ENCODE results near the gene KIAA1614.

Gene KIAA1614

GRCh38 chr1:180951836-180952656 lies 39.3 kb downstream of the KIAA1614 start:
- Histone ChIP-seq H3K14ac (ENCODE audit: low read length) (no peak overlapping the region), H3K18ac (ENCODE audit: low read length) (peak overlapping the region; percentile 51), H3K9me3 (replicated peaks in 1 of 2; ENCODE audit: control insufficient read depth in 2 of 2, insufficient read depth in 1 of 2, low read depth in 1 of 2, low read length in 2 of 2) (peaks cover 0 to 17% of the 10 kb centered on the region in 2 donors), H3K4me3 (ENCODE audit: low read length in 2 of 2) (no peak overlapping the region), H2AK5ac (ENCODE audit: low read depth, low read length) (no peak overlapping the region), H2BK12ac (ENCODE audit: low read length) (no peak overlapping the region), H2AFZ (ENCODE audit: low read length) (no peak overlapping the region), H3K27me3 (ENCODE audit: control insufficient read depth in 3 of 3, insufficient read depth in 3 of 3, low read depth in 1 of 3, low read length in 3 of 3) (no peaks in the 10 kb centered on the region), H3K36me3 (replicated peaks in 1 of 2; ENCODE audit: control insufficient read depth in 2 of 2, insufficient read depth in 2 of 2, low read length in 2 of 2) (peaks cover 8 to 42% of the 10 kb centered on the region in 2 donors), H2BK15ac (ENCODE audit: low read length) (no peak overlapping the region), H3K4me1 (ENCODE audit: control insufficient read depth in 2 of 2, insufficient read depth in 1 of 2, low read depth in 1 of 2, low read length in 2 of 2) (peaks cover 0 to 9% of the 10 kb centered on the region in 2 donors), H2BK5ac (ENCODE audit: low read length) (no peak overlapping the region), H3K9ac (ENCODE audit: low read depth, low read length, poor library complexity) (no peak overlapping the region), H2BK120ac (ENCODE audit: low read depth, low read length) (no peak overlapping the region), H3K23ac (ENCODE audit: low read depth, low read length, poor library complexity) (no peak overlapping the region), H4K8ac (ENCODE audit: low read depth, low read length) (no peak overlapping the region), H3K79me1 (ENCODE audit: low read depth, low read length) (no peaks in the 10 kb centered on the region), H3K27ac (replicated peaks; ENCODE audit: low read length) (no peak overlapping the region), H3K4ac (ENCODE audit: low read length) (no peak overlapping the region), H4K91ac (ENCODE audit: low read depth, low read length, poor library complexity) (no peak overlapping the region), H3K4me2 (ENCODE audit: insufficient read depth, low read length, poor library complexity, severe bottlenecking) (no peak overlapping the region)
- WGBS, 2 donors (ENCODE audit: extremely low coverage in 2 of 2, insufficient read length in 2 of 2, insufficient replicate concordance in 1 of 2): no CpG with 5 or more reads among the region's 5 CpGs
- DNase-seq (ENCODE audit: low spot score): no peak

- Histone ChIP-seq H2BK15ac (ENCODE audit: low read length) (no peak overlapping the region), H3K14ac (ENCODE audit: low read length) (no peak overlapping the region), H3K4ac (ENCODE audit: low read length) (no peak overlapping the region), H4K91ac (ENCODE audit: low read depth, low read length, poor library complexity) (no peak overlapping the region), H3K79me1 (ENCODE audit: low read depth, low read length) (no peaks in the 10 kb centered on the region), H3K36me3 (replicated peaks in 1 of 2; ENCODE audit: control insufficient read depth in 2 of 2, insufficient read depth in 2 of 2, low read length in 2 of 2) (peaks cover 8 to 36% of the 10 kb centered on the region in 2 donors), H2BK120ac (ENCODE audit: low read depth, low read length) (no peak overlapping the region), H4K8ac (ENCODE audit: low read depth, low read length) (no peak overlapping the region), H2BK5ac (ENCODE audit: low read length) (no peak overlapping the region), H3K27ac (replicated peaks; ENCODE audit: low read length) (no peak overlapping the region), H3K18ac (ENCODE audit: low read length) (peak overlapping the region; percentile 51), H3K4me3 (ENCODE audit: low read length in 2 of 2) (no peak overlapping the region), H2BK12ac (ENCODE audit: low read length) (no peak overlapping the region), H3K9ac (ENCODE audit: low read depth, low read length, poor library complexity) (no peak overlapping the region), H3K23ac (ENCODE audit: low read depth, low read length, poor library complexity) (no peak overlapping the region), H3K4me2 (ENCODE audit: insufficient read depth, low read length, poor library complexity, severe bottlenecking) (no peak overlapping the region), H2AK5ac (ENCODE audit: low read depth, low read length) (no peak overlapping the region), H3K27me3 (ENCODE audit: control insufficient read depth in 3 of 3, insufficient read depth in 3 of 3, low read depth in 1 of 3, low read length in 3 of 3) (no peaks in the 10 kb centered on the region), H2AFZ (ENCODE audit: low read length) (no peak overlapping the region), H3K9me3 (replicated peaks in 1 of 2; ENCODE audit: control insufficient read depth in 2 of 2, insufficient read depth in 1 of 2, low read depth in 1 of 2, low read length in 2 of 2) (peaks cover 0 to 11% of the 10 kb centered on the region in 2 donors), H3K4me1 (ENCODE audit: control insufficient read depth in 2 of 2, insufficient read depth in 1 of 2, low read depth in 1 of 2, low read length in 2 of 2) (peaks cover 0 to 9% of the 10 kb centered on the region in 2 donors)
- no peak for DNase-seq (ENCODE audit: low spot score)
- WGBS, 2 donors (ENCODE audit: extremely low coverage in 2 of 2, insufficient read length in 2 of 2, insufficient replicate concordance in 1 of 2): no CpG with 5 or more reads among the region's 6 CpGs
These were observed 39.9 kb downstream of the KIAA1614 start for GRCh38 chr1:180952657-180953013.

GRCh38 chr1:180953291-180954004 lies 40.8 kb downstream of the KIAA1614 start:
- Histone ChIP-seq H3K79me1 (ENCODE audit: low read depth, low read length) (no peaks in the 10 kb centered on the region), H2BK5ac (ENCODE audit: low read length) (no peak overlapping the region), H2BK15ac (ENCODE audit: low read length) (no peak overlapping the region), H3K18ac (ENCODE audit: low read length) (no peak overlapping the region), H2BK12ac (ENCODE audit: low read length) (no peak overlapping the region), H2BK120ac (ENCODE audit: low read depth, low read length) (no peak overlapping the region), H2AK5ac (ENCODE audit: low read depth, low read length) (peak overlapping the region; percentile 6), H3K27me3 (ENCODE audit: control insufficient read depth in 3 of 3, insufficient read depth in 3 of 3, low read depth in 1 of 3, low read length in 3 of 3) (no peaks in the 10 kb centered on the region), H3K4me3 (ENCODE audit: low read length in 2 of 2) (peak overlapping the region in 1 of 2 donors; percentile 30), H4K91ac (ENCODE audit: low read depth, low read length, poor library complexity) (no peak overlapping the region), H3K36me3 (replicated peaks in 1 of 2; ENCODE audit: control insufficient read depth in 2 of 2, insufficient read depth in 2 of 2, low read length in 2 of 2) (peaks cover 8 to 33% of the 10 kb centered on the region in 2 donors), H4K8ac (ENCODE audit: low read depth, low read length) (no peak overlapping the region), H3K14ac (ENCODE audit: low read length) (no peak overlapping the region), H3K4ac (ENCODE audit: low read length) (no peak overlapping the region), H3K9me3 (replicated peaks in 1 of 2; ENCODE audit: control insufficient read depth in 2 of 2, insufficient read depth in 1 of 2, low read depth in 1 of 2, low read length in 2 of 2) (peaks cover 0 to 3% of the 10 kb centered on the region in 2 donors), H3K4me1 (ENCODE audit: control insufficient read depth in 2 of 2, insufficient read depth in 1 of 2, low read depth in 1 of 2, low read length in 2 of 2) (peaks cover 0 to 9% of the 10 kb centered on the region in 2 donors), H3K23ac (ENCODE audit: low read depth, low read length, poor library complexity) (peak overlapping the region; percentile 18), H3K9ac (ENCODE audit: low read depth, low read length, poor library complexity) (no peak overlapping the region), H3K4me2 (ENCODE audit: insufficient read depth, low read length, poor library complexity, severe bottlenecking) (peak overlapping the region; percentile 19), H3K27ac (replicated peaks; ENCODE audit: low read length) (no peak overlapping the region), H2AFZ (ENCODE audit: low read length) (no peak overlapping the region)
- WGBS, 2 donors (ENCODE audit: extremely low coverage in 2 of 2, insufficient read length in 2 of 2, insufficient replicate concordance in 1 of 2): no CpG with 5 or more reads among the region's 41 CpGs
- DNase-seq (ENCODE audit: low spot score): no peak

All from neuronal stem cell (in vitro differentiated cells).